ENCODE results near the gene IL17C.

Gene IL17C

GRCh38 chr16:88595101-88595500 lies 43.3 kb upstream of the IL17C start:
- TF ChIP-seq CTCF (IDR thresholded peaks at IDR 0.05), result no peak

- no peak for TF ChIP-seq CTCF (IDR thresholded peaks at IDR 0.05)
These were observed 42.5 kb upstream of the IL17C start for GRCh38 chr16:88595921-88596320.

GRCh38 chr16:88596483-88596882 lies 41.9 kb upstream of the IL17C start:
- no peak for TF ChIP-seq CTCF (IDR thresholded peaks at IDR 0.05)

GRCh38 chr16:88597856-88598491 lies 40.4 kb upstream of the IL17C start:
- no peak for TF ChIP-seq CTCF (IDR thresholded peaks at IDR 0.05)

GRCh38 chr16:88599092-88599733 lies 39.2 kb upstream of the IL17C start:
- no peak for TF ChIP-seq CTCF (IDR thresholded peaks at IDR 0.05)

GRCh38 chr16:88599825-88600538 lies 38.4 kb upstream of the IL17C start:
- no peak for TF ChIP-seq CTCF (IDR thresholded peaks at IDR 0.05)

GRCh38 chr16:88600539-88600896 lies 37.9 kb upstream of the IL17C start:
- no peak for TF ChIP-seq CTCF (IDR thresholded peaks at IDR 0.05)
